Measurements from ENCODE around the gene RBM18. TPM values are rescaled to one million over a fixed set of nuclear protein-coding genes. Genes with fewer than 3 reads are reported as not detected.

RBM18 gene
- total RNA-seq, 3 donors from 2014 or later, result 15.6 to 21.5 (median 17.2) TPM

- TF ChIP-seq CTCF (IDR thresholded peaks at IDR 0.05), result no peak
These were observed 37.7 kb downstream of the RBM18 start for GRCh38 chr9:122226758-122227574.

GRCh38 chr9:122226142-122226757, 38.4 kb downstream of the RBM18 start:
- no peak for ATAC-seq
- intact Hi-C loops (cut with DNase I, micrococcal nuclease), result loop anchor here in 1 of 2 donors (10.0 kb wide), 1 partner anchor 59 kb away; no protein-coding TSS in a partner anchor
- Histone ChIP-seq H3K9me3 (no peaks in the 10 kb centered on the region), H3K36me3 (ENCODE audit: low read depth) (no peaks in the 10 kb centered on the region), H3K4me3 (no peak overlapping the region), H3K4me1 (ENCODE audit: low read depth) (peaks cover 15% of the 10 kb centered on the region)
- DNase-seq, result no peak
- no peak for TF ChIP-seq CTCF (IDR thresholded peaks at IDR 0.05)

More at GRCh38 chr9:122226758-122227574, 37.7 kb downstream of the RBM18 start:
- H3K4me3 ChIP-seq, result no peak overlapping the region
- ATAC-seq (peak; percentile 10), DNase-seq (no peak)
- no peaks in the 10 kb centered on the region for H3K36me3 ChIP-seq (ENCODE audit: low read depth)
- H3K4me1 ChIP-seq (ENCODE audit: low read depth), result peaks cover 15% of the 10 kb centered on the region
- intact Hi-C loops (cut with DNase I, micrococcal nuclease), result loop anchor here in 1 of 2 donors (10.0 kb wide), 1 partner anchor 58 kb away; no protein-coding TSS in a partner anchor
- no peaks in the 10 kb centered on the region for H3K9me3 ChIP-seq

GRCh38 chr9:122225312-122226141, 39.1 kb downstream of the RBM18 start:
- no peak for TF ChIP-seq CTCF (IDR thresholded peaks at IDR 0.05)
- DNase-seq (no peak), ATAC-seq (no peak)
- H3K9me3 ChIP-seq, result no peaks in the 10 kb centered on the region
- intact Hi-C loops (cut with DNase I, micrococcal nuclease), result loop anchor here in 1 of 2 donors (10.0 kb wide), 1 partner anchor 59 kb away; no protein-coding TSS in a partner anchor
- no peaks in the 10 kb centered on the region for H3K36me3 ChIP-seq (ENCODE audit: low read depth)
- peaks cover 15% of the 10 kb centered on the region for H3K4me1 ChIP-seq (ENCODE audit: low read depth)
- H3K4me3 ChIP-seq, result no peak overlapping the region

GRCh38 chr9:122223435-122223834, 41.2 kb downstream of the RBM18 start:
- H3K9me3 ChIP-seq, result no peaks in the 10 kb centered on the region
- intact Hi-C loops (cut with DNase I, micrococcal nuclease), result loop anchor here in 1 of 2 donors (10.0 kb wide), 1 partner anchor 61 kb away; no protein-coding TSS in a partner anchor
- no peak for ATAC-seq
- no peaks in the 10 kb centered on the region for H3K36me3 ChIP-seq (ENCODE audit: low read depth)
- DNase-seq, result no peak
- TF ChIP-seq CTCF (IDR thresholded peaks at IDR 0.05), result no peak
- H3K4me3 ChIP-seq, result no peak overlapping the region
- peaks cover 20% of the 10 kb centered on the region for H3K4me1 ChIP-seq (ENCODE audit: low read depth)

GRCh38 chr9:122222791-122223190, 41.8 kb downstream of the RBM18 start:
- ATAC-seq (no peak), DNase-seq (no peak)
- Histone ChIP-seq H3K4me1 (ENCODE audit: low read depth) (peaks cover 14% of the 10 kb centered on the region), H3K36me3 (ENCODE audit: low read depth) (no peaks in the 10 kb centered on the region), H3K4me3 (no peak overlapping the region), H3K9me3 (no peaks in the 10 kb centered on the region)
- intact Hi-C loops (cut with DNase I, micrococcal nuclease), result loop anchor here in 1 of 2 donors (10.0 kb wide), 1 partner anchor 62 kb away; no protein-coding TSS in a partner anchor
- no peak for TF ChIP-seq CTCF (IDR thresholded peaks at IDR 0.05)
